Ishikawa (cell line): ENCODE measurements around the gene TMPRSS13.

ENCODE experiments used
- CEBPB ChIP-seq: IDR thresholded peaks from 2 replicates; pipeline ENCODE4 v1.6.1; 2012
- CREB1 ChIP-seq: IDR thresholded peaks from 2 replicates; pipeline ENCODE4 v1.6.1; 2012; ENCODE audit warnings: low read depth
- EGR1 ChIP-seq: IDR thresholded peaks from 2 replicates; pipeline ENCODE4 v1.6.1; 2012
- EP300 ChIP-seq: IDR thresholded peaks from 2 replicates; pipeline ENCODE4 v1.6.1; 2012; ENCODE audit warnings: borderline replicate concordance
- FOXM1 ChIP-seq: IDR thresholded peaks from 2 replicates; pipeline ENCODE4 v1.6.1; 2012; ENCODE audit warnings: low read depth, borderline replicate concordance
- MAX ChIP-seq: IDR thresholded peaks from 2 replicates; pipeline ENCODE4 v1.6.1; 2012
- NFIC ChIP-seq: IDR thresholded peaks from 2 replicates; pipeline ENCODE4 v1.6.1; 2012
- RAD21 ChIP-seq: IDR thresholded peaks from 2 replicates; pipeline ENCODE4 v1.6.1; 2012; ENCODE audit warnings: low read depth
- REST ChIP-seq: IDR thresholded peaks from 2 replicates; pipeline ENCODE4 v1.6.1; 2012; ENCODE audit warnings: low read depth, mild to moderate bottlenecking
- TAF1 ChIP-seq: IDR thresholded peaks from 2 replicates; pipeline ENCODE4 v1.6.1; 2012; ENCODE audit warnings: low read depth, mild to moderate bottlenecking
- TCF12 ChIP-seq: IDR thresholded peaks from 2 replicates; pipeline ENCODE4 v1.6.1; 2012; ENCODE audit warnings: low read depth
- TEAD4 ChIP-seq: IDR thresholded peaks from 2 replicates; pipeline ENCODE4 v1.6.1; 2012
- USF1 ChIP-seq: IDR thresholded peaks from 2 replicates; pipeline ENCODE4 v1.6.1; 2012
- YY1 ChIP-seq: IDR thresholded peaks from 2 replicates; pipeline ENCODE4 v1.6.1; 2012; ENCODE audit warnings: low read depth
- ZBTB7A ChIP-seq: IDR thresholded peaks from 2 replicates; pipeline ENCODE4 v1.6.1; 2012; ENCODE audit warnings: low read depth

The TMPRSS13 gene

GRCh38 chr11:117891362-117891761, 37.8 kb downstream of the TMPRSS13 start:
- TF ChIP-seq TCF12 (no peak), REST (no peak), CREB1 (no peak), YY1 (no peak), EP300 (no peak), ZBTB7A (no peak), EGR1 (no peak), CEBPB (no peak), NFIC (no peak), MAX (no peak), TAF1 (no peak), USF1 (no peak), RAD21 (no peak)

- TF ChIP-seq EP300 (no peak), CREB1 (no peak)
These were observed 41.0 kb downstream of the TMPRSS13 start for GRCh38 chr11:117888139-117888566.

GRCh38 chr11:117887431-117888138, 41.6 kb downstream of the TMPRSS13 start:
- no peak for TF ChIP-seq TEAD4
- TF ChIP-seq EP300: no peak
- TF ChIP-seq RAD21: no peak

GRCh38 chr11:117885777-117886176, 43.4 kb downstream of the TMPRSS13 start:
- no peak for TF ChIP-seq YY1
- no peak for TF ChIP-seq RAD21
- no peak for TF ChIP-seq TEAD4
- TF ChIP-seq CREB1: no peak

GRCh38 chr11:117884994-117885393, 44.2 kb downstream of the TMPRSS13 start:
- TF ChIP-seq TAF1: no peak
- TF ChIP-seq YY1: no peak
- no peak for TF ChIP-seq TEAD4
- no peak for TF ChIP-seq NFIC
- no peak for TF ChIP-seq FOXM1
- TF ChIP-seq REST: no peak
- TF ChIP-seq TCF12: no peak
- TF ChIP-seq EP300: no peak
- no peak for TF ChIP-seq CREB1
- no peak for TF ChIP-seq CEBPB
- TF ChIP-seq RAD21: no peak
- no peak for TF ChIP-seq ZBTB7A
- TF ChIP-seq EGR1: no peak
- no peak for TF ChIP-seq USF1
- no peak for TF ChIP-seq MAX

- no peak for TF ChIP-seq MAX
- no peak for TF ChIP-seq EP300
- TF ChIP-seq CEBPB: no peak
- TF ChIP-seq FOXM1: no peak
- TF ChIP-seq NFIC: no peak
- no peak for TF ChIP-seq TEAD4
- TF ChIP-seq USF1: no peak
- TF ChIP-seq YY1: no peak
- no peak for TF ChIP-seq TCF12
- TF ChIP-seq ZBTB7A: no peak
These were observed 46.1 kb downstream of the TMPRSS13 start for GRCh38 chr11:117883063-117883462.
